Astrocyte (in vitro differentiated cells and primary cell): Measurements from ENCODE around the gene LAG3.

Experiments
- CTCF ChIP-seq: IDR thresholded peaks from 2 replicates; pipeline ENCODE4 v1.5.1; 2011; ENCODE audit warnings: low read depth, mild to moderate bottlenecking, inconsistent platforms, low read length, moderate library complexity; ENCODE audit not compliant: insufficient read depth
- EZH2 ChIP-seq: IDR thresholded peaks from 2 replicates; pipeline ENCODE4 v1.6.1; 2012; ENCODE audit warnings: mild to moderate bottlenecking, low read length, inconsistent platforms; ENCODE audit not compliant: insufficient read depth

GRCh38 chr12:6722863-6723262 lies 49.5 kb upstream of the LAG3 start:
- TF ChIP-seq EZH2 (no peak), CTCF (no peak)
